HCT116 (cell line): ENCODE results near the gene CHRNA9.

Experiments
- ATF3 ChIP-seq: IDR thresholded peaks from 2 replicates; pipeline ENCODE4 v1.6.1; 2012
- CTCF ChIP-seq, 3 experiments: fragments of 200-600 bp in 1 of 3; sonication (generic) in 1 of 3; IDR thresholded peaks in 2 of 3; conservative IDR thresholded peaks in 1 of 3; 2 replicates each; pipeline ENCODE4 v1.5.1; 2012 to 2017; ENCODE audit warnings: low read depth in 2 of 3, low read length in 2 of 3, antibody characterized with exemption in 1 of 3, borderline replicate concordance in 1 of 3, control low read depth in 1 of 3, mild to moderate bottlenecking in 1 of 3, mixed read lengths in 1 of 3, mixed run types in 1 of 3, moderate library complexity in 1 of 3; ENCODE audit not compliant: insufficient read depth in 1 of 3
- JUND ChIP-seq: IDR thresholded peaks from 2 replicates; pipeline ENCODE4 v1.6.1; 2012

GRCh38 chr4:40402556-40402955, 67.4 kb downstream of the CHRNA9 start:
- TF ChIP-seq JUND (no peak), ATF3 (no peak), CTCF (IDR thresholded peaks at IDR 0.05 in 2 of 3, conservative IDR thresholded peaks at IDR 0.05 in 1 of 3; ENCODE audit: borderline replicate concordance in 1 of 3, insufficient read depth in 1 of 3, low read depth in 2 of 3, low read length in 2 of 3) (no peak)
